ENCODE data around the gene HAPLN3.

HAPLN3 gene

DNA sequence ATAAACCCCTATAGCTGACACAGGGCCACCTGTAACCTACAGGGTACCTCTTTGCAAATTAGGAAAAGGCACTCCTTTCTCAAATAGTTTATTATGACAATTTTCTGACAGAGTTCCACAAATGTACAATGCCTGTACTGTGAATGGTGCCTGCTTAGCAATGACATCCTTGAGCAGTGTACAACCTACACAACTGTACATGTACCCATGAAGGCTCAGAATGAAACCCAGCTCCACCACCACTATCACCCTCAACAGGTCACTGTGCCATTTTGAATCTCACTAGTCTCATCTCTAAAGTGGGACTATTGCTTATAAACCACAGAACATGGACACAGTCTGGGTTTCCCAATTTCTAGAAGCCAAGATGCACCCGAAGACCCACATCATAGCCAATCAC, 10.8 kb upstream of the HAPLN3 start:
- no peaks in the 10 kb centered on the region for H3K36me3 ChIP-seq
- no peak overlapping the region for H3K4me3 ChIP-seq (ENCODE audit: low read depth, low read length)
- no peaks in the 10 kb centered on the region for H3K9me3 ChIP-seq
- DNase-seq: no peak
- no peaks in the 10 kb centered on the region; the same call in 1 of the 2 replicates for H3K4me1 ChIP-seq
- H3K27me3 ChIP-seq: no peaks in the 10 kb centered on the region
- TF ChIP-seq, protein P1, sequence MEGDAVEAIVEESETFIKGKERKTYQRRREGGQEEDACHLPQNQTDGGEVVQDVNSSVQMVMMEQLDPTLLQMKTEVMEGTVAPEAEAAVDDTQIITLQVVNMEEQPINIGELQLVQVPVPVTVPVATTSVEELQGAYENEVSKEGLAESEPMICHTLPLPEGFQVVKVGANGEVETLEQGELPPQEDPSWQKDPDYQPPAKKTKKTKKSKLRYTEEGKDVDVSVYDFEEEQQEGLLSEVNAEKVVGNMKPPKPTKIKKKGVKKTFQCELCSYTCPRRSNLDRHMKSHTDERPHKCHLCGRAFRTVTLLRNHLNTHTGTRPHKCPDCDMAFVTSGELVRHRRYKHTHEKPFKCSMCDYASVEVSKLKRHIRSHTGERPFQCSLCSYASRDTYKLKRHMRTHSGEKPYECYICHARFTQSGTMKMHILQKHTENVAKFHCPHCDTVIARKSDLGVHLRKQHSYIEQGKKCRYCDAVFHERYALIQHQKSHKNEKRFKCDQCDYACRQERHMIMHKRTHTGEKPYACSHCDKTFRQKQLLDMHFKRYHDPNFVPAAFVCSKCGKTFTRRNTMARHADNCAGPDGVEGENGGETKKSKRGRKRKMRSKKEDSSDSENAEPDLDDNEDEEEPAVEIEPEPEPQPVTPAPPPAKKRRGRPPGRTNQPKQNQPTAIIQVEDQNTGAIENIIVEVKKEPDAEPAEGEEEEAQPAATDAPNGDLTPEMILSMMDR (IDR thresholded peaks at IDR 0.05; ENCODE audit: low read depth, low read length): no peak

DNA sequence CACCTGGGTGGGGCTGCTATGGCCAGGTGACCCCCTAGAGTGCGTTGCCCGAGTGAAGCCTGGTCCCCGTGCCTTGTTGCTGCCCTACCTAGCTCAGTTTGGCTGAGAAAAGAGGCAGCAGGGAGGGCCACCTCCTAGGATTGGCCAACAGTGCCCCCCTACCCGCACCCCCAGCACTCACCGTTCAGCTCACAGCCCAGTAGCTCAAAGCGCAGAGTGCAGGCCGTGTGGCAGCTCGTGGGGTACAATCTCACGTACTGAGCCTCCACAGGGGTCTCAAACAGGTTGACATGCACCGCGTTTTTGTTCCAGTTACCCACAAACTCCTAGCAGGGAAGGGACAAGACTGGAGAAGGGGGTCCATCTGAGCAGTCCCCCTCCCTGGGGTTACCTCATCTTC, 10.2 kb upstream of the HAPLN3 start:
- Histone ChIP-seq H3K36me3 (no peaks in the 10 kb centered on the region), H3K9me3 (no peaks in the 10 kb centered on the region), H3K4me3 (ENCODE audit: low read depth, low read length) (no peak overlapping the region), H3K4me1 (no peaks in the 10 kb centered on the region; the same call in 1 of the 2 replicates), H3K27me3 (no peaks in the 10 kb centered on the region)
- TF ChIP-seq, protein P1 (IDR thresholded peaks at IDR 0.05; ENCODE audit: low read depth, low read length): no peak
- DNase-seq: no peak

DNA sequence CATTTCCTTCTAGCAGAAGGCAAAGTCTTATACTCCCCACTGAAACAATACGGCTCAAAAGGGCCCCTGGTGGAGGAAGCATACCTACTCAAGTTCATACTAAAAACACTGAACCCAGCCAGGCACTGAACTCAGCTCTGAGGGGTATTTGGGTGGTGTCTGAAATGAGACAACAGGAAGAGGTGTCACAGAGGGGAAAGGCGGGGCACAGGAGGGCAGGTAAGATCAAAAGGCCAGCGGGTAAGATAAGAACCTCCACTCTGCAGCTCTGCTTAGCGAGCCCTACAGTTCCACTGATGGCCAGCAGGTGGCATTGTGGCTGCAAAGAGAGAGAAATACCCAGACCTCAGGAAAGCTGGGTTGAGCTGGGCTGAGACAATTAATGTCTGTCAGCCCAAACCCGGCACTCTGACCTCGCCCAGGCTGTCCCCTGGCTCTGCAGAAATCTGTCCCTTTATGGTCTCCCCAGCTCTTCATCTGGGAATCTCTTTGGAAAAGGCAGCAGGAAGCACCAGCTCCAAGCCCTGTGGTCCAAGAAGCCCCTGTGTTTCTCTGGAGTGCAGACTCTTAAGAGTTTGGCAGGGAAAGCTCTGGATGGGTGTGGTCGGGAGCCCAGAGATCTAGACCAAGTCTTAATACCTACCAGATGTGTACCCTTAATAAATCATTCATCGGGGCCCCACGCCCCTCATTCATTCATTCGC, 9.4 kb upstream of the HAPLN3 start:
- no peaks in the 10 kb centered on the region for H3K9me3 ChIP-seq
- no peaks in the 10 kb centered on the region; the same call in 1 of the 2 replicates for H3K4me1 ChIP-seq
- no peak overlapping the region for H3K4me3 ChIP-seq (ENCODE audit: low read depth, low read length)
- TF ChIP-seq, protein P1 (IDR thresholded peaks at IDR 0.05; ENCODE audit: low read depth, low read length): peak; percentile 99
- no peaks in the 10 kb centered on the region for H3K27me3 ChIP-seq
- H3K36me3 ChIP-seq: no peaks in the 10 kb centered on the region
- DNase-seq: peak; percentile 83

DNA sequence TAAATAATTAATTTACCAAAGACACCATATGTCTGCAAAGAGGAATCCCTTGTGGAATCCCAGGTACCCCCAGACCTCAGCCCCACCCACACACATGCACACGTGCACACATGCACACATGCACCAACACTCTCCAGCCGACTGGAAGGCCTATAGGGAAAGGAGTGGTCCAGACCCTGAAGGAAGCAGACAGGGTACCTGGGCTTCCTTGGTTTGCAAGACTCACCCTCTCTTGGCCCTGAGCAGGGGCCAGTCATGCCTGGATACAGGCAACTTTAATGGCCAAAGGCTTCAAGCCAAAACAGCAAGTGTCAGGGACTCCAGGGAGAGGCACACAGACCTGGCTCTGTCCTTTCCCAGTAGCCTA, 8.9 kb upstream of the HAPLN3 start:
- H3K4me1 ChIP-seq: no peaks in the 10 kb centered on the region; the same call in 1 of the 2 replicates
- H3K4me3 ChIP-seq (ENCODE audit: low read depth, low read length): no peak overlapping the region
- no peaks in the 10 kb centered on the region for H3K27me3 ChIP-seq
- no peaks in the 10 kb centered on the region for H3K9me3 ChIP-seq
- no peak for DNase-seq
- TF ChIP-seq, protein P1 (IDR thresholded peaks at IDR 0.05; ENCODE audit: low read depth, low read length): no peak
- H3K36me3 ChIP-seq: no peaks in the 10 kb centered on the region

DNA sequence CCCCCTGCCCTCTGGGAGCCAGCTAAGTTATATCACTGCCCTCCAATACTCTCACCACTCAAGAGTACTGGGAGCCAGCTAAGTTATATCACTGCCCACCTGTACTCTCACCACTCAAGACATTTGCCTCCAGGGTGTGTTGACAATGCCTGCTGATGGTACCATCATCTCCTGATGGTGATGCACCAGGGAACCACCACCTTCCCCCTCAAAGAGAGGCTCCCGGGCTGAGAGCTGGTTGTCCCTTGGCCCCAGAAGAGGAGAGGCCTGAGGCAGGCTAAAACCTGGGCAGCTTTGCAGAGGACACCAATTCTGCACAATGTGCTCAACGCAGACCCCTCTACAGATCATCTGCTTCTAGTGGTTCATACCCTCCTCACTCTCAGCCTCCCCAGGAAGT, 7.5 kb upstream of the HAPLN3 start:
- Histone ChIP-seq H3K27me3 (no peaks in the 10 kb centered on the region), H3K9me3 (no peaks in the 10 kb centered on the region), H3K36me3 (no peaks in the 10 kb centered on the region), H3K4me1 (peaks cover under 1% of the 10 kb centered on the region; the same call in 1 of the 2 replicates), H3K4me3 (ENCODE audit: low read depth, low read length) (no peak overlapping the region)
- DNase-seq: no peak
- TF ChIP-seq, protein P1 (IDR thresholded peaks at IDR 0.05; ENCODE audit: low read depth, low read length): no peak

DNA sequence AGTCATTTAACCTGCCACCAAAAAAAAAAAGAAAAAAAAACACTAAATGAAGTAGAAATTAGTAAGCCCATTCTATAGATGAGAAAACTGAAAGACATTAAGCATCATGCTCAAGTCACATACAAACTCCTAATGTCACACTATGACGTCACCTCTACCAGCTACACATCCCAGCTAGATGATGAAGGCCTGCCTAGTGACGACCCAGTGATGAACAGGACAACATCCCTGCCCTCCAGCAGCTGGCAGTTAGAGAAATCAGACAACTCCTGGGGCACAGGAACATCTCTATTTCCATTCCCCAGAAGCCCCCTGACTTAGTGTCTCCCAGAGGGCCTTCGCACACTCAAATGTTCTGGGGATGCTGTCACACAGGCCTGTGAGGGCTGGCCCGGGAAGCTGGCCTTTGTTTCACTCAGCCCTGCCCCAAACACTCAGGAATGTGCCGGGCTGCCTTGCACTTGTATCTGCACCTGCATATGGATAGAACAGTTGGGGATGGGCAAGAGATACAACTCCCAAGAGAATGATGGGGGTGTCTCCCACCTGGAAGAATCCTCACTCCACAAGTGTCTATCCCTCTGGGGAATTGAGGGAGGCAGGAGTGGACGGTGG, 7.0 kb upstream of the HAPLN3 start:
- no peaks in the 10 kb centered on the region for H3K9me3 ChIP-seq
- TF ChIP-seq, protein P1 (IDR thresholded peaks at IDR 0.05; ENCODE audit: low read depth, low read length): no peak
- no peaks in the 10 kb centered on the region for H3K27me3 ChIP-seq
- H3K36me3 ChIP-seq: no peaks in the 10 kb centered on the region
- no peak for DNase-seq
- H3K4me1 ChIP-seq: peaks cover 5% of the 10 kb centered on the region; the same call in 1 of the 2 replicates
- H3K4me3 ChIP-seq (ENCODE audit: low read depth, low read length): no peak overlapping the region
